WTC11 (cell line): ENCODE results near the gene MORN1. TPM values are rescaled to one million over a fixed set of nuclear protein-coding genes. Genes with fewer than 3 reads are reported as not detected.

ENCODE experiments used
- ATAC-seq: fragments of 200-7000 bp; cut with Tn5 transposase; 2 replicates; pipeline ENCODE4 v1.10.0; 2021; ENCODE audit warnings: mild to moderate bottlenecking, moderate library complexity
- CTCF ChIA-PET: fragments of 300-600 bp; sonication (Branson Sonifier 250); formaldehyde crosslinking; loops from one replicate; lab custom pipeline; 2021; ENCODE audit warnings: antibody characterized with exemption; lab: Charles Lee
- POLR2A ChIA-PET: fragments of 350-600 bp; sonication (Branson Sonifier 250); formaldehyde crosslinking; loops from one replicate; lab custom pipeline; 2021; ENCODE audit warnings: antibody characterized with exemption; lab: Charles Lee
- DNase-seq: peaks from one replicate; pipeline ENCODE4 v3.0.0; 2021; ENCODE audit warnings: low spot score
- H3K27ac Mint-ChIP-seq: 2 replicates; pipeline ENCODE4 v1.8.0; 2021; ENCODE audit warnings: mixed read lengths
- H3K27me3 Mint-ChIP-seq: 2 replicates; pipeline ENCODE4 v1.8.0; 2021; ENCODE audit warnings: low read depth, mild to moderate bottlenecking, moderate library complexity, mixed read lengths
- H3K36me3 Mint-ChIP-seq: 2 replicates; pipeline ENCODE4 v1.8.0; 2021; ENCODE audit warnings: mixed read lengths
- H3K4me1 Mint-ChIP-seq: 2 replicates; pipeline ENCODE4 v1.8.0; 2022; ENCODE audit warnings: mixed read lengths
- H3K4me3 Mint-ChIP-seq: 2 replicates; pipeline ENCODE4 v1.8.0; 2021; ENCODE audit warnings: mild to moderate bottlenecking, moderate library complexity, mixed read lengths
- H3K9me3 Mint-ChIP-seq: 2 replicates; pipeline ENCODE4 v1.8.0; 2021; ENCODE audit warnings: mixed read lengths
- ATF6 ChIP-seq: sonication (generic); formaldehyde crosslinking; IDR thresholded peaks from 2 replicates; pipeline ENCODE4 v1.8.1; 2023; ENCODE audit warnings: mild to moderate bottlenecking, missing genetic modification reagents
- CTCF ChIP-seq: fragments of 200-600 bp; IDR thresholded peaks from 2 replicates; pipeline ENCODE4 v1.8.0; 2022; ENCODE audit warnings: antibody characterized with exemption
- PREB ChIP-seq: sonication (generic); formaldehyde crosslinking; IDR thresholded peaks from 2 replicates; pipeline ENCODE4 v1.8.1; 2022; ENCODE audit warnings: mild to moderate bottlenecking, missing genetic modification reagents, moderate library complexity, borderline replicate concordance
- RELA ChIP-seq: sonication (generic); formaldehyde crosslinking; IDR thresholded peaks from 2 replicates; pipeline ENCODE4 v1.8.1; 2022; ENCODE audit warnings: missing genetic modification reagents, mild to moderate bottlenecking, borderline replicate concordance
- SOX15 ChIP-seq: fragments of 250-450 bp; sonication (Bioruptor Pico); IDR thresholded peaks from 2 replicates; pipeline ENCODE4 v1.9.0; 2021; ENCODE audit warnings: mild to moderate bottlenecking
- ZNF219 ChIP-seq: sonication (generic); formaldehyde crosslinking; IDR thresholded peaks from 2 replicates; pipeline ENCODE4 v1.8.0; 2023; ENCODE audit warnings: missing genetic modification reagents, mild to moderate bottlenecking, borderline replicate concordance
- ZNF263 ChIP-seq: sonication (generic); formaldehyde crosslinking; IDR thresholded peaks from 2 replicates; pipeline ENCODE4 v1.8.1; 2022; ENCODE audit warnings: low read depth, mild to moderate bottlenecking, moderate library complexity, missing genetic modification reagents
- ZNF396 ChIP-seq: fragments of 250-450 bp; sonication (Bioruptor Pico); IDR thresholded peaks from 2 replicates; pipeline ENCODE4 v1.8.0; 2021; ENCODE audit warnings: mild to moderate bottlenecking, moderate library complexity, borderline replicate concordance
- ZNF512 ChIP-seq: sonication (generic); formaldehyde crosslinking; IDR thresholded peaks from 2 replicates; pipeline ENCODE4 v1.8.1; 2022; ENCODE audit warnings: missing genetic modification reagents, borderline replicate concordance
- ZSCAN18 ChIP-seq: fragments of 250-450 bp; sonication (Bioruptor Pico); IDR thresholded peaks from 2 replicates; pipeline ENCODE4 v2.1.2; 2022; ENCODE audit warnings: mild to moderate bottlenecking, moderate library complexity
- total RNA-seq: library from RNA; stranded (reverse); gene quantifications from 3 replicates; pipeline ENCODE4 v1.2.3, GENCODE V29; 2021

Gene MORN1
- total RNA-seq, 1 experiment from 2014 or later, result 14.5 TPM

GRCh38 chr1:2283991-2284895 lies 107.1 kb downstream of the MORN1 start:
- Mint-ChIP-seq H3K4me1 (peaks cover 23% of the 10 kb centered on the region), H3K27ac (peak overlapping the region; percentile 73), H3K9me3 (no peaks in the 10 kb centered on the region), H3K27me3 (no peaks in the 10 kb centered on the region), H3K4me3 (no peak overlapping the region), H3K36me3 (peaks cover 2% of the 10 kb centered on the region; the same call in 1 of the 2 replicates)
- DNase-seq (no peak), ATAC-seq (no peak)
- TF ChIP-seq ZNF396 (no peak), ZNF512 (CRISPR knock-in tag) (no peak), RELA (CRISPR knock-in tag) (no peak), ZNF219 (no peak)
- ChIA-PET POLR2A (no interaction called here), CTCF (interaction anchor here (1.5 kb wide), 1 partner anchor 31 kb away, joined by 3 read pairs; no protein-coding TSS in a partner anchor)

GRCh38 chr1:2283371-2283990 lies 107.9 kb downstream of the MORN1 start:
- CTCF ChIA-PET, result interaction anchor here (0.5 to 1.5 kb wide), 2 partner anchors 31 to 39 kb away, joined by 3 read pairs; no protein-coding TSS in a partner anchor
- POLR2A ChIA-PET, result no interaction called here
- H3K9me3 Mint-ChIP-seq, result no peaks in the 10 kb centered on the region
- no peak for ATAC-seq
- no peaks in the 10 kb centered on the region for H3K27me3 Mint-ChIP-seq
- peaks cover 19% of the 10 kb centered on the region for H3K4me1 Mint-ChIP-seq
- peak overlapping the region; percentile 78 for H3K27ac Mint-ChIP-seq
- TF ChIP-seq ZNF263 (CRISPR knock-in tag) (no peak), ZSCAN18 (no peak), SOX15 (no peak), ATF6 (no peak), CTCF (no peak), PREB (CRISPR knock-in tag) (no peak)
- no peak for DNase-seq
- no peak overlapping the region for H3K4me3 Mint-ChIP-seq
- peaks cover 2% of the 10 kb centered on the region; the same call in 1 of the 2 replicates for H3K36me3 Mint-ChIP-seq
